ELF-1 (cell line): Measurements from ENCODE around the gene GPR33.
"Not testable (repeated sequence)": the region's sequence is repeated elsewhere in the genome, so short reads cannot be mapped to it uniquely, and the experiment has no call there.

Source experiments
- DNase-seq: peaks from one replicate; pipeline ENCODE4 v3.0.0-alpha.2; 2016; ENCODE audit warnings: low read depth, low spot score

Gene GPR33

GRCh38 chr14:31461545-31461944 is 26.3 kb downstream of the GPR33 start:
- DNase-seq, result no peak

- DNase-seq, result no peak
These were observed 29.9 kb downstream of the GPR33 start for GRCh38 chr14:31457665-31458659.

GRCh38 chr14:31456841-31457664 is 30.8 kb downstream of the GPR33 start, which contains the start of gene DTD2:
Gene DTD2 (minus strand): TSS chr14:31457506. CDS start chr14:31457393, 113 bp downstream.
- DNase-seq, result peak; percentile 98

- DNase-seq, result no peak
These were observed 37.7 kb downstream of the GPR33 start for GRCh38 chr14:31449971-31450610.

GRCh38 chr14:31449136-31449535 is 38.7 kb downstream of the GPR33 start:
- DNase-seq, result no peak

GRCh38 chr14:31445703-31446102 is 42.1 kb downstream of the GPR33 start:
- DNase-seq, result no peak

- DNase-seq, result no peak
These were observed 45.6 kb downstream of the GPR33 start for GRCh38 chr14:31442284-31442683.

- no peak for DNase-seq
These were observed 46.3 kb downstream of the GPR33 start for GRCh38 chr14:31441273-31442111.

- DNase-seq, result no peak
These were observed 47.6 kb downstream of the GPR33 start for GRCh38 chr14:31440280-31440679.

- no peak for DNase-seq
These were observed 48.3 kb downstream of the GPR33 start for GRCh38 chr14:31439561-31439960.

- DNase-seq, result not testable (repeated sequence)
These were observed 50.7 kb downstream of the GPR33 start for GRCh38 chr14:31437045-31437691.

GRCh38 chr14:31435276-31435675 is 52.6 kb downstream of the GPR33 start:
- no peak for DNase-seq
